CD14-positive monocyte (primary cell): ENCODE measurements around the gene NOP14. TPM values are rescaled to one million over a fixed set of nuclear protein-coding genes. Genes with fewer than 3 reads are reported as not detected.

Experiments
- DNase-seq, 3 donors: peaks; one replicate each; pipeline ENCODE4 v3.0.0-alpha.2; 2011 to 2022
- H2AFZ ChIP-seq: 2 replicates; pipeline ENCODE4 v1.6.0; 2012; ENCODE audit warnings: mild to moderate bottlenecking, low read depth, low read length, inconsistent platforms; ENCODE audit not compliant: insufficient read depth, poor library complexity, severe bottlenecking
- H3K27ac ChIP-seq, 2 donors: 1 replicate in 1 of 2; 2 replicates in 1 of 2; pipeline ENCODE4 v1.5.1; 2012 to 2013; ENCODE audit warnings: low read length in 2 of 2, control low read depth in 1 of 2, inconsistent platforms in 1 of 2, low read depth in 1 of 2, mild to moderate bottlenecking in 1 of 2
- H3K27me3 ChIP-seq, 2 donors: one replicate each; pipeline versions ENCODE4 v1.6.0 to v1.6.1; 2011 to 2013; ENCODE audit warnings: low read length in 2 of 2; ENCODE audit not compliant: control insufficient read depth in 2 of 2, insufficient read depth in 2 of 2
- H3K36me3 ChIP-seq, 2 donors: replicated peaks in 1 of 2; 1 replicate in 1 of 2; 2 replicates in 1 of 2; pipeline versions ENCODE4 v1.5.1 to v1.6.1; 2012 to 2013; ENCODE audit warnings: low read length in 2 of 2, control low read depth in 1 of 2, inconsistent platforms in 1 of 2, mild to moderate bottlenecking in 1 of 2; ENCODE audit not compliant: insufficient read depth in 2 of 2, control insufficient read depth in 1 of 2
- H3K4me1 ChIP-seq, 2 donors: 1 replicate in 1 of 2; 2 replicates in 1 of 2; pipeline versions ENCODE4 v1.5.1 to v1.6.1; 2012 to 2013; ENCODE audit warnings: low read length in 2 of 2, control low read depth in 1 of 2, inconsistent platforms in 1 of 2, mild to moderate bottlenecking in 1 of 2, moderate library complexity in 1 of 2; ENCODE audit not compliant: insufficient read depth in 2 of 2, control insufficient read depth in 1 of 2
- H3K4me2 ChIP-seq: replicated peaks from 2 replicates; pipeline ENCODE3; 2012; ENCODE audit warnings: low read length, moderate library complexity, mild to moderate bottlenecking; ENCODE audit not compliant: poor library complexity, severe bottlenecking; ENCODE audit errors: extremely low read depth
- H3K4me3 ChIP-seq, 3 experiments: fragments of 200-600 bp in 1 of 3; sonication (generic) in 1 of 3; replicated peaks in 1 of 3; 1 replicate in 2 of 3; 2 replicates in 1 of 3; pipeline ENCODE4 v1.5.1; 2011 to 2013; ENCODE audit warnings: low read length in 3 of 3, mild to moderate bottlenecking in 3 of 3, control low read depth in 2 of 3, low read depth in 2 of 3, inconsistent platforms in 1 of 3, moderate library complexity in 1 of 3
- H3K79me2 ChIP-seq: 2 replicates; pipeline ENCODE4 v1.6.0; 2012; ENCODE audit warnings: mild to moderate bottlenecking, control low read depth, inconsistent platforms, low read length, moderate library complexity; ENCODE audit not compliant: insufficient read depth
- H3K9ac ChIP-seq: 2 replicates; pipeline ENCODE4 v1.6.0; 2017; ENCODE audit warnings: low read length, mild to moderate bottlenecking; ENCODE audit not compliant: insufficient read depth, poor library complexity, severe bottlenecking
- H3K9me3 ChIP-seq, 2 donors: replicated peaks in 1 of 2; 1 replicate in 1 of 2; 2 replicates in 1 of 2; pipeline versions ENCODE4 v1.5.1 to v1.6.1; 2012 to 2013; ENCODE audit warnings: low read length in 2 of 2, control low read depth in 1 of 2; ENCODE audit not compliant: control insufficient read depth in 1 of 2, insufficient read depth in 1 of 2
- H4K20me1 ChIP-seq: 2 replicates; pipeline ENCODE4 v1.6.0; 2012; ENCODE audit warnings: mild to moderate bottlenecking, low read length, control low read depth, moderate library complexity; ENCODE audit not compliant: insufficient read depth
- H3K27ac Mint-ChIP-seq, 7 donors: one replicate each; pipeline ENCODE4 v1.8.0; 2020; ENCODE audit warnings: mild to moderate bottlenecking in 7 of 7, mixed read lengths in 7 of 7, moderate library complexity in 6 of 7, inconsistent platforms in 2 of 7
- H3K27me3 Mint-ChIP-seq, 3 donors: one replicate each; pipeline ENCODE4 v1.8.0; 2021 to 2022; ENCODE audit warnings: low read depth in 3 of 3, mild to moderate bottlenecking in 3 of 3, mixed read lengths in 3 of 3, moderate library complexity in 3 of 3, inconsistent platforms in 1 of 3
- H3K36me3 Mint-ChIP-seq, 2 donors: one replicate each; pipeline ENCODE4 v1.8.0; 2020; ENCODE audit warnings: mixed read lengths in 2 of 2, inconsistent platforms in 1 of 2, mild to moderate bottlenecking in 1 of 2
- H3K4me1 Mint-ChIP-seq: one replicate; pipeline ENCODE4 v1.8.0; 2020; ENCODE audit warnings: mild to moderate bottlenecking, mixed read lengths
- H3K4me3 Mint-ChIP-seq, 2 donors: one replicate each; pipeline ENCODE4 v1.8.0; 2020; ENCODE audit warnings: mild to moderate bottlenecking in 2 of 2, mixed read lengths in 2 of 2, moderate library complexity in 1 of 2
- H3K9me3 Mint-ChIP-seq, 7 donors: one replicate each; pipeline ENCODE4 v1.8.0; 2020 to 2022; ENCODE audit warnings: mixed read lengths in 7 of 7, mild to moderate bottlenecking in 6 of 7, moderate library complexity in 6 of 7, inconsistent platforms in 2 of 7
- WGBS: methylation state at CpG from one replicate; pipeline ENCODE4 v1.1.5; 2013; ENCODE audit warnings: missing lambda C conversion rate; ENCODE audit not compliant: insufficient coverage; 5-methylcytosine and 5-hydroxymethylcytosine counted together
- intact Hi-C, 2 donors: fragments of 100-400 bp; cut with micrococcal nuclease; formaldehyde crosslinking; loops; one replicate each; pipeline versions ENCODE4 v1.15.0 to v1.15.1; 2023
- polyA plus RNA-seq, 3 donors: library from polyadenylated mRNA; depleted of rRNA in 1 of 3; unstranded in 2 of 3; stranded (reverse) in 1 of 3; fragments of 300-500 nt in 2 of 3; fragments of >200 nt in 1 of 3; fragmentation: Illumina TruSeq in 2 of 3; gene quantifications; 1 replicate in 2 of 3; 2 replicates in 1 of 3; pipeline ENCODE4 v1.2.3, GENCODE V29; 2012 to 2021
- TF ChIP-seq, protein P1 (sequence below): fragments of 200-600 bp; IDR thresholded peaks from one replicate; pipeline ENCODE4 v1.8.0; 2022; ENCODE audit warnings: antibody characterized with exemption, mild to moderate bottlenecking

Gene NOP14
- polyA plus RNA-seq, 3 donors = 3.9 to 6.2 (median 4.3) TPM

DNA sequence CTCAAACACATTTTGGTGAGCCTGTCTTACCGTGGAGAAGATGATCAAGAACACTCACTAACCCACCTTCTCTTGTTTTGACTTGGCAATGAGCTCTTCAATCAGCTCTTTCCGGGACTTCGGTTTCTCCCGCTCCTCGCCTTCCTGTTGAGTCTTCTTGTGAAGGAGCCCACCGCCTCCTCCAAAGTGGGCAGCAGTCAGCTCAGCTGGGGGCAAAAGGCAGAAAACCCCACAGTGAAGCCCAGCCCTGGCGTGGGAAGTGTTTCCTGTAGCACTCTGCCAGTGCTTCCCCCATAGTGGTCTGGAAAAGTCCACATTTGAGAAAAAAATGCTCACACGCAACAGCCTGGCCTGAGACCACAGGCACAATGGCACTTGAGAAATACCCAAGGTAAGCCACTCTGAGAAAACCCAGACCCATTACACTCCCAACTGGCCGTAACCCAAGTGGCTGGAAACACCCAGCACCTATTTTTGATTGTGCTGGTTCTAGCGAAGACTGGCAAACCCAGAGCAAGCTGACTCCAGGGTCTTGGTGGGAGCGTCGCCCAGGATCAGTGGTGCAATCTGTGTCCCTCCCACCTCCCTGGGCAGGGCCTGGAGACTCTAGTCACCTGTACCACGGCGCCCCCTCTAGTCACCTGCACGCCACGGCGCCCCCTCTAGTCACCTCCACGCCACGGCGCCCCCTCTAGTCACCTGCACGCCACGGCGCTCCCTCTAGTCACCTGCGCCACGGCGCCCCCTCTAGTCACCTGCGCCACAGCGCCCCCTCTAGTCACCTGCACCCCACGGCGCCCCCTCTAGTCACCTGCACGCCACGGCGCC is 8.6 kb downstream of the NOP14 start:
- H3K27ac ChIP-seq = peak overlapping the region in 1 of 2 donors; percentile 38
- no peak overlapping the region for H3K4me3 Mint-ChIP-seq
- H3K9me3 ChIP-seq = no peaks in the 10 kb centered on the region
- H3K36me3 Mint-ChIP-seq = peaks cover 77 to 92% of the 10 kb centered on the region in 2 donors
- WGBS = 78% methylated on average over 15 of the region's 33 CpGs
- H3K27ac Mint-ChIP-seq = peak overlapping the region in 5 of 7 donors; percentile 77 to 91 (median 86)
- TF ChIP-seq, protein P1, sequence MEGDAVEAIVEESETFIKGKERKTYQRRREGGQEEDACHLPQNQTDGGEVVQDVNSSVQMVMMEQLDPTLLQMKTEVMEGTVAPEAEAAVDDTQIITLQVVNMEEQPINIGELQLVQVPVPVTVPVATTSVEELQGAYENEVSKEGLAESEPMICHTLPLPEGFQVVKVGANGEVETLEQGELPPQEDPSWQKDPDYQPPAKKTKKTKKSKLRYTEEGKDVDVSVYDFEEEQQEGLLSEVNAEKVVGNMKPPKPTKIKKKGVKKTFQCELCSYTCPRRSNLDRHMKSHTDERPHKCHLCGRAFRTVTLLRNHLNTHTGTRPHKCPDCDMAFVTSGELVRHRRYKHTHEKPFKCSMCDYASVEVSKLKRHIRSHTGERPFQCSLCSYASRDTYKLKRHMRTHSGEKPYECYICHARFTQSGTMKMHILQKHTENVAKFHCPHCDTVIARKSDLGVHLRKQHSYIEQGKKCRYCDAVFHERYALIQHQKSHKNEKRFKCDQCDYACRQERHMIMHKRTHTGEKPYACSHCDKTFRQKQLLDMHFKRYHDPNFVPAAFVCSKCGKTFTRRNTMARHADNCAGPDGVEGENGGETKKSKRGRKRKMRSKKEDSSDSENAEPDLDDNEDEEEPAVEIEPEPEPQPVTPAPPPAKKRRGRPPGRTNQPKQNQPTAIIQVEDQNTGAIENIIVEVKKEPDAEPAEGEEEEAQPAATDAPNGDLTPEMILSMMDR = peak; percentile 17
- H3K36me3 ChIP-seq = peaks cover 76 to 89% of the 10 kb centered on the region in 2 donors
- H3K9me3 Mint-ChIP-seq = no peaks in the 10 kb centered on the region
- H4K20me1 ChIP-seq = peaks cover 46% of the 10 kb centered on the region
- H3K27me3 Mint-ChIP-seq = peaks cover 0 to 2% (median 0%) of the 10 kb centered on the region in 3 donors
- H3K79me2 ChIP-seq = peaks cover 18% of the 10 kb centered on the region
- peaks cover 3% of the 10 kb centered on the region for H3K4me1 Mint-ChIP-seq
- H3K4me1 ChIP-seq = no peaks in the 10 kb centered on the region
- H3K4me3 ChIP-seq = no peak overlapping the region
- intact Hi-C loops = no loop called here
- no peak overlapping the region for H2AFZ ChIP-seq
- no peak for DNase-seq
- H3K4me2 ChIP-seq = no peak overlapping the region
- H3K27me3 ChIP-seq = no peaks in the 10 kb centered on the region
- no peak overlapping the region for H3K9ac ChIP-seq

DNA sequence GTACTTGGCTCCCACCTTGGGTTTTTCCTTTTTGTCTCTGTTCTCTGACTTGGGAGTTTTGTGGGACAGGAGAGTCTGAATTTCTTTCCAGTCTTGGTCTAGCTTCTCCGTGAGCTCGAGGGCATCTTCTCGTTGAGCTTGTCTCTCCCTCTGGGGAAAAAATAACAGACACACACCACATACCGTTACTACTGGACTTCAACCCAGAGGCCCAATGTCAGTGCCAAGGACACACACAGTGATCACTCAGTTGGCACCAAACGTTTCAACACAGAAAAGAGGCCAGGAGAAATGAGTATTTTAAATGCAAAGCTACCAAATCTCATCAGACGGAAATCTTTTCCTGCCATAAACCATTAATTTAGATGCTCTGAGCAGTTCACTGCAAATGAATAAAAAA is 9.7 kb downstream of the NOP14 start:
- H3K4me2 ChIP-seq = no peak overlapping the region
- DNase-seq = no peak
- Mint-ChIP-seq H3K36me3 (peaks cover 79 to 93% of the 10 kb centered on the region in 2 donors), H3K4me1 (peaks cover under 1% of the 10 kb centered on the region), H3K9me3 (no peaks in the 10 kb centered on the region), H3K4me3 (no peak overlapping the region), H3K27me3 (peaks cover 0 to 2% (median 2%) of the 10 kb centered on the region in 3 donors), H3K27ac (peak overlapping the region in 3 of 7 donors; percentile 7 to 35 (median 26))
- no peak overlapping the region for H3K9ac ChIP-seq
- no peak overlapping the region for H2AFZ ChIP-seq
- H4K20me1 ChIP-seq = peaks cover 42% of the 10 kb centered on the region
- TF ChIP-seq, protein P1 = no peak
- H3K9me3 ChIP-seq = no peaks in the 10 kb centered on the region
- no peaks in the 10 kb centered on the region for H3K4me1 ChIP-seq
- H3K36me3 ChIP-seq = peaks cover 83 to 94% of the 10 kb centered on the region in 2 donors
- intact Hi-C loops = no loop called here
- H3K27me3 ChIP-seq = no peaks in the 10 kb centered on the region
- H3K4me3 ChIP-seq = no peak overlapping the region
- H3K27ac ChIP-seq = no peak overlapping the region
- no CpG with 5 or more reads among the region's 6 CpGs for WGBS
- H3K79me2 ChIP-seq = peaks cover 9% of the 10 kb centered on the region
